KMS-11 (cell line): Measurements from ENCODE around the gene COL16A1.

Source experiments
- H2AFZ ChIP-seq: fragments of 200-600 bp; sonication (generic); 2 replicates; pipeline ENCODE4 v1.6.1; 2016; ENCODE audit warnings: antibody characterized with exemption, mixed run types, low read depth
- H3K27ac ChIP-seq: fragments of 200-600 bp; sonication (generic); 2 replicates; pipeline ENCODE4 v1.6.1; 2016; ENCODE audit warnings: mild to moderate bottlenecking, mixed run types
- H3K27me3 ChIP-seq: fragments of 200-600 bp; sonication (generic); 2 replicates; pipeline ENCODE4 v1.6.1; 2017; ENCODE audit warnings: mild to moderate bottlenecking, low read depth, mixed run types, moderate library complexity; ENCODE audit not compliant: insufficient read depth
- H3K36me3 ChIP-seq: fragments of 200-600 bp; sonication (generic); 2 replicates; pipeline ENCODE4 v1.6.1; 2017; ENCODE audit warnings: mild to moderate bottlenecking, mixed run types; ENCODE audit not compliant: insufficient read depth
- H3K4me1 ChIP-seq: fragments of 200-600 bp; sonication (generic); 2 replicates; pipeline ENCODE4 v1.6.1; 2016; ENCODE audit warnings: mild to moderate bottlenecking, low read depth, mixed run types; ENCODE audit not compliant: poor library complexity, severe bottlenecking
- H3K4me2 ChIP-seq: fragments of 200-600 bp; sonication (generic); 2 replicates; pipeline ENCODE4 v1.7.0; 2016; ENCODE audit warnings: mild to moderate bottlenecking, mixed run types
- H3K4me3 ChIP-seq: fragments of 200-600 bp; sonication (generic); IDR thresholded peaks from 2 replicates; pipeline ENCODE4 v1.6.1; 2017; ENCODE audit warnings: low read depth, low read length, mixed read lengths; ENCODE audit not compliant: insufficient read depth
- H3K79me2 ChIP-seq: fragments of 200-600 bp; sonication (generic); 2 replicates; pipeline ENCODE4 v1.6.1; 2016; ENCODE audit warnings: low read depth, mixed run types; ENCODE audit not compliant: insufficient read depth
- H3K9ac ChIP-seq: fragments of 200-600 bp; sonication (generic); 2 replicates; pipeline ENCODE4 v1.6.1; 2016; ENCODE audit warnings: mild to moderate bottlenecking, mixed run types
- H4K20me1 ChIP-seq: fragments of 200-600 bp; sonication (generic); 2 replicates; pipeline ENCODE4 v1.6.1; 2016; ENCODE audit warnings: mild to moderate bottlenecking, mixed run types; ENCODE audit not compliant: insufficient read depth
- CTCF ChIP-seq: fragments of 200-600 bp; sonication (generic); conservative IDR thresholded peaks from 2 replicates; pipeline ENCODE4 v1.6.1; 2017; ENCODE audit warnings: low read depth, mild to moderate bottlenecking, antibody characterized with exemption, low read length, moderate library complexity, mixed read lengths

COL16A1 gene

GRCh38 chr1:31704271-31705079 lies 658 bp upstream of the COL16A1 start:
- no peak overlapping the region; the same call in 1 of the 2 replicates for H3K4me2 ChIP-seq
- no peak for TF ChIP-seq CTCF

DNA sequence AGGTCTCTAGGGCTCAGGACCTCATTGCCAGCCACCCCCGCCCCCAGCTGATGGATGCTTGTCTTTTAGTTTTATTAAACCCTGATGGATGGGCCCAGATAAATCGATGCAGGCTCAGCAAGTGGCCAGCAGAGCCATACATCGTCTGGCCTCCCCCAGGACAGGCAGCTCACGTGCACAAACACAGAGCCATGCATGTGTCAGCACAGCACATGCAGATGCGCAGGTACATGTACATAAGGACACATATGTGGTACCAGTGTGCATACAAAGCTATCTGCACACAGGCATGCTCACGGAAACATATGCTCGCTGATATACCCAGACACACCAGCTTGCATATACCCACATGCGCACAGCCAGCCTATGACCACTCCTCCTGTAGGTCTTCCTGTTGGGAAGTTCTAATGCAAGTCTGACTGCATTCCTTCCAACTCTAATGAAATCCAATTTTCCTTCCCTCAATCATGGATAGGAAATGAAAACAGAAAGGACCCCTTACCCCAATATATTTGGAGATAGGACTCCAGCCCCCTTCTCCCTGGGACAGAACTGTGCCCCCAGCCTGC lies 897 bp downstream of the COL16A1 start:
- Histone ChIP-seq H3K4me3 (no peak overlapping the region), H3K4me1 (peaks cover 19% of the 10 kb centered on the region), H3K9ac (no peak overlapping the region), H4K20me1 (no peaks in the 10 kb centered on the region), H2AFZ (no peak overlapping the region), H3K27me3 (0 out of 2 replicates have a peak, but pooled peaks cover 6% of the 10 kb centered on the region), H3K27ac (no peak overlapping the region), H3K79me2 (no peaks in the 10 kb centered on the region), H3K4me2 (no peak overlapping the region), H3K36me3 (no peaks in the 10 kb centered on the region)
- no peak for TF ChIP-seq CTCF

More at GRCh38 chr1:31704271-31705079, 658 bp upstream of the COL16A1 start:
- Histone ChIP-seq H3K9ac (no peak overlapping the region), H3K4me1 (peaks cover 19% of the 10 kb centered on the region), H4K20me1 (no peaks in the 10 kb centered on the region), H3K27ac (no peak overlapping the region), H3K4me3 (no peak overlapping the region), H3K79me2 (no peaks in the 10 kb centered on the region), H3K36me3 (no peaks in the 10 kb centered on the region), H2AFZ (no peak overlapping the region), H3K27me3 (peaks cover 20% of the 10 kb centered on the region)

GRCh38 chr1:31701091-31701736 lies 2.6 kb downstream of the COL16A1 start:
- TF ChIP-seq CTCF: no peak
- no peak overlapping the region for H3K4me3 ChIP-seq
- no peak overlapping the region for H3K4me2 ChIP-seq
- H3K36me3 ChIP-seq: no peaks in the 10 kb centered on the region
- no peak overlapping the region for H3K9ac ChIP-seq
- no peak overlapping the region for H3K27ac ChIP-seq
- H4K20me1 ChIP-seq: no peaks in the 10 kb centered on the region
- no peaks in the 10 kb centered on the region for H3K79me2 ChIP-seq
- H3K4me1 ChIP-seq: peaks cover 19% of the 10 kb centered on the region
- no peaks in the 10 kb centered on the region for H3K27me3 ChIP-seq
- no peak overlapping the region for H2AFZ ChIP-seq

DNA sequence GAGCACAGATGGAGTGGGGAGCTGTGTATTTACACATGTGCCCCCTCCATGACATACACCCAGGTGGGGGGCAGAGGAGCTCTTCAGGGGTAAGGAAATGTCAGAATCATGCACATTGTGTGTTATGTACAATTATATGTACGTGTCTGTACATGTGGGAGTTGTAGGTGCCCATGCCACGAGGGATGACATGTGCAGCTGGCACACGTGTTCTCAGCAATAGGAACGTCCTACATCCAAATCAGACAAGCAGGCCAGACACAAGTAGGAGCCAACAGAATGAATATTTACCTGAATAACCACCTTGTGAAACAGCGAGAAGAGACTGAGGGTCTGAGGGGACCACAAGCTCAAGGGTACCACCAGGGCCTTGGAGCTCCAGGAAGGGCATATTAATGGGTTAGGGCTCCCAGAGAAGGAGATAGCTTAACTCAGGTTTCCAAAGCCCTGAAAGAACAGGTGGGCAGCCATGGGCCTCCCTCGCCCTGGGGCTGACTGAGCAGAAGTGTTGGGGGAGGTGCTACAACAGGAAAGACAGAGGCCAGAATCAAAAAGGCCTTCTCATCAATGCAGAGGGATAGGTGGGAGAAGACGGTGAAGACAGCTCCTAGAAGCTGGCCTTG lies 3.2 kb downstream of the COL16A1 start:
- Histone ChIP-seq H3K4me1 (peaks cover 18% of the 10 kb centered on the region), H3K4me3 (no peak overlapping the region), H3K36me3 (no peaks in the 10 kb centered on the region), H3K27ac (no peak overlapping the region), H4K20me1 (no peaks in the 10 kb centered on the region), H3K79me2 (no peaks in the 10 kb centered on the region), H2AFZ (no peak overlapping the region), H3K9ac (no peak overlapping the region), H3K4me2 (0 out of 2 replicates have a peak overlapping the region, but pooled peaks have one; percentile 13), H3K27me3 (no peaks in the 10 kb centered on the region)
- no peak for TF ChIP-seq CTCF
